K562 (cell line): ENCODE results near the gene MOB1A. TPM values are rescaled to one million over a fixed set of nuclear protein-coding genes. Genes with fewer than 3 reads are reported as not detected.

ENCODE experiments used
- ATF6 ChIP-seq: sonication (generic); formaldehyde crosslinking; IDR thresholded peaks from 2 replicates; pipeline ENCODE4 v1.4.0; 2020; ENCODE audit warnings: mild to moderate bottlenecking, missing genetic modification reagents
- ATF7 ChIP-seq: fragments of 450-650 bp; IDR thresholded peaks from 2 replicates; pipeline ENCODE4 v1.7.1; 2014; ENCODE audit warnings: mild to moderate bottlenecking, moderate library complexity
- CREB1 ChIP-seq, 2 experiments: sonication (generic) in 1 of 2; formaldehyde crosslinking in 1 of 2; IDR thresholded peaks; 2 replicates each; pipeline versions ENCODE4 v1.6.1 to v1.8.0; 2012 to 2022; ENCODE audit warnings: inconsistent platforms in 1 of 2, mild to moderate bottlenecking in 1 of 2, missing genetic modification reagents in 1 of 2, moderate library complexity in 1 of 2
- HBP1 ChIP-seq: fragments of 450-650 bp; formaldehyde crosslinking; IDR thresholded peaks from 2 replicates; pipeline ENCODE4 v1.4.0; 2022; ENCODE audit warnings: missing genetic modification characterization
- HCFC1 ChIP-seq: IDR thresholded peaks from 2 replicates; pipeline ENCODE4 v1.6.1; 2012; ENCODE audit warnings: low read depth, low read length, improper control_type of control experiment
- HNRNPK ChIP-seq: fragments of 200-400 bp; formaldehyde crosslinking; IDR thresholded peaks from one replicate; pipeline ENCODE4 v1.6.1; 2018; ENCODE audit warnings: mild to moderate bottlenecking, low read depth, low read length; ENCODE audit not compliant: poor library complexity, severe bottlenecking
- KAT8 ChIP-seq: fragments of 450-650 bp; IDR thresholded peaks from 2 replicates; pipeline ENCODE4 v1.6.1; 2016; ENCODE audit warnings: low read depth, mild to moderate bottlenecking
- KLF13 ChIP-seq: fragments of 450-650 bp; IDR thresholded peaks from 2 replicates; pipeline ENCODE4 v1.6.1; 2016; ENCODE audit warnings: missing genetic modification characterization, low read depth, mild to moderate bottlenecking, missing compliant biosample characterization, moderate library complexity, borderline replicate concordance
- KLF16 ChIP-seq: IDR thresholded peaks from 2 replicates; pipeline ENCODE4 v1.6.1; 2016; ENCODE audit warnings: antibody characterized with exemption
- L3MBTL2 ChIP-seq: fragments of 450-650 bp; IDR thresholded peaks from 2 replicates; pipeline ENCODE4 v1.6.1; 2016; ENCODE audit warnings: mild to moderate bottlenecking, moderate library complexity
- MBD2 ChIP-seq: sonication (generic); IDR thresholded peaks from 2 replicates; pipeline ENCODE4 v1.6.1; 2016; ENCODE audit warnings: low read depth, borderline replicate concordance
- NCOA2 ChIP-seq, 2 experiments: fragments of 450-650 bp; IDR thresholded peaks; 2 replicates each; pipeline ENCODE4 v1.6.1; 2018; ENCODE audit warnings: mild to moderate bottlenecking in 2 of 2, moderate library complexity in 1 of 2; ENCODE audit not compliant: partially characterized antibody in 2 of 2
- NFXL1 ChIP-seq: fragments of 450-650 bp; formaldehyde crosslinking; IDR thresholded peaks from 2 replicates; pipeline ENCODE4 v1.4.0; 2021; ENCODE audit warnings: mild to moderate bottlenecking
- NR0B1 ChIP-seq: fragments of 450-650 bp; IDR thresholded peaks from one replicate; pipeline ENCODE4 v1.6.1; 2018; ENCODE audit warnings: mild to moderate bottlenecking, moderate library complexity; ENCODE audit not compliant: partially characterized antibody
- RBBP5 ChIP-seq: fragments of 200-600 bp; sonication (generic); IDR thresholded peaks from 2 replicates; pipeline ENCODE4 v1.6.1; 2012; ENCODE audit warnings: borderline replicate concordance, mild to moderate bottlenecking, low read length, control low read depth, inconsistent platforms; ENCODE audit not compliant: insufficient read depth, poor library complexity, severe bottlenecking
- SIN3A ChIP-seq, 2 experiments: fragments of 150-350 bp in 1 of 2; IDR thresholded peaks; 2 replicates each; pipeline ENCODE4 v1.6.1; 2011 to 2016; ENCODE audit warnings: borderline replicate concordance in 2 of 2, low read depth in 2 of 2, low read length in 2 of 2, mild to moderate bottlenecking in 2 of 2, moderate library complexity in 2 of 2; ENCODE audit not compliant: control insufficient read depth in 1 of 2
- SMAD4 ChIP-seq: fragments of 250-450 bp; sonication (Bioruptor Pico); conservative IDR thresholded peaks from 2 replicates; pipeline ENCODE4 v1.8.0; 2021; ENCODE audit warnings: inconsistent platforms, mild to moderate bottlenecking, moderate library complexity
- SUPT5H ChIP-seq: fragments of 450-650 bp; IDR thresholded peaks from 2 replicates; pipeline ENCODE4 v1.6.1; 2016
- THAP12 ChIP-seq: fragments of 250-450 bp; sonication (Bioruptor Pico); IDR thresholded peaks from 2 replicates; pipeline ENCODE4 v1.9.0; 2021; ENCODE audit warnings: mild to moderate bottlenecking, inconsistent platforms
- ZNF121 ChIP-seq: sonication (generic); formaldehyde crosslinking; conservative IDR thresholded peaks from 2 replicates; pipeline ENCODE4 v1.8.0; 2022; ENCODE audit warnings: missing genetic modification reagents
- polyA plus RNA-seq, 8 experiments: library from polyadenylated mRNA; depleted of rRNA in 4 of 8; stranded (reverse) in 5 of 8; unstranded in 3 of 8; fragments of >200 nt; fragmentation: Nextera tagmentation in 2 of 8; fragmentation: Illumina TruSeq in 1 of 8; extraction: Ambion mirVana in 2 of 8; extraction: Trizol in 1 of 8; gene quantifications; 2 replicates each; pipeline versions ENCODE4 v1.2.1 to v1.2.3, GENCODE V29; 2011 to 2014; ENCODE audit warnings: inconsistent platforms in 1 of 8, missing spikeins in 1 of 8
- total RNA-seq, 7 experiments: library from RNA; depleted of rRNA in 6 of 7; stranded (reverse); fragments of >200 nt in 6 of 7; fragmentation: Illumina TruSeq in 2 of 7; extraction: Trizol in 2 of 7; gene quantifications; 2 replicates each; pipeline versions ENCODE4 v1.2.1 to v1.2.3, GENCODE V29; 2011 to 2021; ENCODE audit warnings: low replicate concordance in 1 of 7

Gene MOB1A
- total and polyA plus RNA-seq, 9 of the 15 experiments (the other 6 are each of a cell fraction or from before 2014, with no cell fraction given) = 24.8 to 100 (median 60.2) TPM

GRCh38 chr2:74147727-74148456 is 30.8 kb downstream of the MOB1A start, which contains the start of gene BOLA3 (continued):
- TF ChIP-seq RBBP5 (peak; percentile 53), HBP1 (peak; percentile 93; the same call in 1 of the 2 replicates), L3MBTL2 (peak; percentile 69; the same call in 1 of the 2 replicates), KAT8 (no peak), KLF13 (tag) (no peak; the same call in 1 of the 2 replicates), NFXL1 (CRISPR knock-in tag) (no peak), ATF7 (peak; percentile 70), MBD2 (peak; percentile 52; the same call in 1 of the 2 replicates), ZNF121 (CRISPR knock-in tag) (no peak), HCFC1 (peak; percentile 63), SUPT5H (peak; percentile 79), NCOA2 (IDR thresholded peaks at IDR 0.05; ENCODE audit: partially characterized antibody in 2 of 2) (no peak), CREB1 (IDR thresholded peaks at IDR 0.05) (peak; percentile 66), CREB1 (CRISPR knock-in tag; IDR thresholded peaks at IDR 0.05) (peak; percentile 68), SIN3A (IDR thresholded peaks at IDR 0.05; ENCODE audit: borderline replicate concordance in 2 of 2, control insufficient read depth in 1 of 2, low read depth in 2 of 2, low read length in 2 of 2) (peak; percentile 53 to 70; a peak in 2 of 4 replicates), KLF16 (0 out of 2 replicates have a peak, but pooled peaks have one; percentile 13), NR0B1 (no peak), ATF6 (CRISPR knock-in tag) (peak; percentile 31; the same call in 1 of the 2 replicates), HNRNPK (peak; percentile 31), SMAD4 (CRISPR knock-in tag) (peak; percentile 78), THAP12 (CRISPR knock-in tag) (peak; percentile 97)
